Measurements from ENCODE around the gene EARS2. TPM values are rescaled to one million over a fixed set of nuclear protein-coding genes. Genes with fewer than 3 reads are reported as not detected.

The EARS2 gene
- total RNA-seq, 1 experiment from 2014 or later = 50.1 TPM

- Mint-ChIP-seq H3K4me1 (peaks cover 0 to 3% of the 10 kb centered on the region in 2 experiments; a peak in 1 of 4 replicates), H3K9me3 (no peaks in the 10 kb centered on the region), H3K36me3 (ENCODE audit: insufficient read depth in 1 of 3, low read depth in 3 of 3) (peaks cover 50 to 90% (median 89%) of the 10 kb centered on the region in 3 experiments; a peak in 6 of 7 replicates), H3K27me3 (ENCODE audit: low read depth) (no peaks in the 10 kb centered on the region), H3K27ac (peak overlapping the region; percentile 27 to 92 (median 36); a peak in 5 of 7 replicates), H3K4me3 (no peak overlapping the region)
- no peaks in the 10 kb centered on the region for H3K79me2 ChIP-seq (ENCODE audit: insufficient read depth, low read length)
- H3K27me3 ChIP-seq (ENCODE audit: insufficient read depth, low read length) = no peaks in the 10 kb centered on the region
- H3K4me1 ChIP-seq (ENCODE audit: insufficient read depth, low read length) = no peaks in the 10 kb centered on the region
- H2BK15ac ChIP-seq (ENCODE audit: low read depth, low read length) = no peak overlapping the region
- no peak overlapping the region for H3K4me2 ChIP-seq (ENCODE audit: insufficient read depth, insufficient read length, low read length)
- no peak for TF ChIP-seq CTCF (conservative IDR thresholded peaks at IDR 0.05)
- no peak overlapping the region for H3K4ac ChIP-seq (ENCODE audit: low read depth, low read length)
- no peaks in the 10 kb centered on the region for H3K79me1 ChIP-seq (ENCODE audit: insufficient read depth, low read depth, low read length, poor library complexity, severe bottlenecking)
- no peak overlapping the region for H3K56ac ChIP-seq (ENCODE audit: insufficient read length, low read depth, low read length)
- no peak overlapping the region for H3K27ac ChIP-seq (ENCODE audit: insufficient read length, low read depth, low read length)
- no peak overlapping the region for H4K5ac ChIP-seq (ENCODE audit: insufficient read length, low read depth, low read length)
- H3K23me2 ChIP-seq (ENCODE audit: insufficient read length, low read depth, low read length, poor library complexity, severe bottlenecking) = no peaks in the 10 kb centered on the region
- H2BK20ac ChIP-seq (ENCODE audit: low read depth, low read length, poor library complexity, severe bottlenecking) = no peak overlapping the region
- H3T11ph ChIP-seq (ENCODE audit: low read length) = no peak overlapping the region
- H4K8ac ChIP-seq (replicated peaks; ENCODE audit: insufficient read length, low read depth, low read length) = no peak overlapping the region
- DNase-seq = no peak
- no CpG with 5 or more reads among the region's 14 CpGs for WGBS (ENCODE audit: extremely low coverage, insufficient read length, low lambda C conversion rate)
- no peak overlapping the region for H2BK120ac ChIP-seq (ENCODE audit: low read depth, low read length, poor library complexity, severe bottlenecking)
- no peaks in the 10 kb centered on the region for H3K9me3 ChIP-seq (ENCODE audit: control insufficient read depth, low read depth, low read length)
- H3K23ac ChIP-seq (ENCODE audit: insufficient read length, low read depth, low read length) = no peak overlapping the region
- H4K91ac ChIP-seq (ENCODE audit: insufficient read length, low read depth, low read length) = no peak overlapping the region
- H3K18ac ChIP-seq (ENCODE audit: insufficient read length, low read depth, low read length) = no peak overlapping the region
- H3K14ac ChIP-seq (ENCODE audit: insufficient read depth, low read length) = no peak overlapping the region
- H4K20me1 ChIP-seq (ENCODE audit: control insufficient read depth, insufficient read depth, insufficient read length) = no peaks in the 10 kb centered on the region
- no peak overlapping the region for H3K9ac ChIP-seq (ENCODE audit: extremely low read depth, insufficient read length, low read length)
- no peak overlapping the region for H2BK12ac ChIP-seq (ENCODE audit: insufficient read length, low read depth, low read length)
- no peak overlapping the region for H2AK5ac ChIP-seq (ENCODE audit: insufficient read length, low read length)
- H2BK5ac ChIP-seq (ENCODE audit: insufficient read length, low read length) = no peak overlapping the region
- no peak overlapping the region for H2AFZ ChIP-seq (ENCODE audit: low read length)
Measured at GRCh38 chr16:23491490-23492391, 65.4 kb downstream of the EARS2 start.

Data from H9 (cell line).